Prostate gland (tissue), 2 donors: ENCODE data around the gene ZNF837. TPM values are rescaled to one million over a fixed set of nuclear protein-coding genes. Genes with fewer than 3 reads are reported as not detected.

Experiments used
- DNase-seq: peaks from one replicate; pipeline ENCODE4 v3.0.0-alpha.2; 2019; ENCODE audit warnings: low spot score
- H3K27ac ChIP-seq, 2 donors: fragments of 200-600 bp; sonication (generic); 2 replicates each; pipeline ENCODE4 v1.5.1; 2017 to 2019
- H3K27me3 ChIP-seq: fragments of 200-600 bp; sonication (generic); replicated peaks from 2 replicates; pipeline ENCODE4 v1.5.1; 2019; ENCODE audit not compliant: insufficient read depth
- H3K36me3 ChIP-seq, 2 donors: fragments of 200-600 bp; sonication (generic); 1 replicate in 1 of 2; 2 replicates in 1 of 2; pipeline versions ENCODE4 v1.5.1 to v1.8.1; 2017 to 2019
- H3K4me1 ChIP-seq: fragments of 200-600 bp; sonication (generic); replicated peaks from 2 replicates; pipeline ENCODE4 v1.5.1; 2019
- H3K4me3 ChIP-seq, 2 donors: fragments of 200-600 bp; sonication (generic); 2 replicates each; pipeline ENCODE4 v1.5.1; 2017 to 2019
- H3K9me3 ChIP-seq: fragments of 200-600 bp; sonication (generic); 2 replicates; pipeline ENCODE4 v1.5.1; 2017
- POLR2A ChIP-seq: fragments of 450-650 bp; IDR thresholded peaks from one replicate; pipeline ENCODE4 v1.6.1; 2016; ENCODE audit warnings: antibody characterized with exemption, mild to moderate bottlenecking
- POLR2AphosphoS5 ChIP-seq: sonication (generic); formaldehyde crosslinking; IDR thresholded peaks from one replicate; pipeline ENCODE4 v1.6.1; 2017; ENCODE audit warnings: antibody characterized with exemption
- WGBS: methylation state at CpG from one replicate; pipeline ENCODE4 v1.1.5; 2018; 5-methylcytosine and 5-hydroxymethylcytosine counted together
- intact Hi-C: fragments of 100-400 bp; cut with DNase I; formaldehyde crosslinking; loops from one replicate; pipeline ENCODE4 v1.14.2; 2022
- total RNA-seq, 2 donors: library from RNA; depleted of rRNA; stranded (reverse); fragments of >200 nt; gene quantifications; one replicate each; pipeline ENCODE4 v1.1.0, GENCODE V29; 2016
- TF ChIP-seq, protein P1 (sequence below), 4 experiments: fragments of 200-600 bp in 2 of 4; fragments of 450-650 bp in 2 of 4; sonication (generic) in 2 of 4; IDR thresholded peaks; 1 replicate in 3 of 4; 2 replicates in 1 of 4; pipeline ENCODE4 v1.5.1; 2016 to 2019; ENCODE audit warnings: antibody characterized with exemption in 4 of 4, mild to moderate bottlenecking in 2 of 4, moderate library complexity in 2 of 4

The ZNF837 gene
- total RNA-seq, 2 donors from 2014 or later, result 12.2 to 15.7 TPM

DNA sequence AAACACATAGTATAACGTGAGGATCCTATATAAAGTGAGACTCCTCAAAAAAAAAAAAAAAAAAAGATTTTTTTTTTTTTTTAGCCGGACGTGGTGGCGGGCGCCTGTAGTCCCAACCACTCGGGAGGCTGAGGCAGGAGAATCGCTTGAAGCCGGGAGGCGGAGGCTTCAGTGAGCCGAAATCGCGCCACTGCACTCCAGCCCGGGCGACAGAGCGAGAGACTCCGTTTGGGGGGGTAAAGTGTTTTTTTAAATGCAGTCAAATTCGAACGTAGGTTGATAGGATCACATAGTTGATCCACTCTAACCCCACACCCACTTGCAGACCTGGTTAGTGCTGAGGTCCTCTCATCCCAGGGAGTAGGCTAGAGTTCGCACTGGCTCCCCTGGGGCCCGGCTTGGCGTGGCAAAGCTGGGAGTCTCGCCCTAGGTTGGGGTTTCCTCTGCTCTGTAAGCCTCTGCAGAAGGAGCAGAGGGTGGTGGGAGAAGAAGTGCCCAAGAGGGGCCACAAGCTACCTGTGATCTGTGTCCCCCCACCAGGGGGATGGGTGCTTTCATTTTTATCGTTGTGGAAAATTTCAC is 21.1 kb upstream of the ZNF837 start:
- intact Hi-C loops, result no loop called here
- H3K27me3 ChIP-seq, result no peaks in the 10 kb centered on the region
- peak overlapping the region; percentile 37 to 61 for H3K4me3 ChIP-seq
- peak overlapping the region; percentile 61 to 78 for H3K27ac ChIP-seq
- no peaks in the 10 kb centered on the region for H3K36me3 ChIP-seq
- WGBS, result 23% methylated on average over 23 of the region's 23 CpGs
- no peaks in the 10 kb centered on the region for H3K9me3 ChIP-seq
- TF ChIP-seq POLR2AphosphoS5, result no peak
- no peak for TF ChIP-seq POLR2A
- TF ChIP-seq, protein P1, sequence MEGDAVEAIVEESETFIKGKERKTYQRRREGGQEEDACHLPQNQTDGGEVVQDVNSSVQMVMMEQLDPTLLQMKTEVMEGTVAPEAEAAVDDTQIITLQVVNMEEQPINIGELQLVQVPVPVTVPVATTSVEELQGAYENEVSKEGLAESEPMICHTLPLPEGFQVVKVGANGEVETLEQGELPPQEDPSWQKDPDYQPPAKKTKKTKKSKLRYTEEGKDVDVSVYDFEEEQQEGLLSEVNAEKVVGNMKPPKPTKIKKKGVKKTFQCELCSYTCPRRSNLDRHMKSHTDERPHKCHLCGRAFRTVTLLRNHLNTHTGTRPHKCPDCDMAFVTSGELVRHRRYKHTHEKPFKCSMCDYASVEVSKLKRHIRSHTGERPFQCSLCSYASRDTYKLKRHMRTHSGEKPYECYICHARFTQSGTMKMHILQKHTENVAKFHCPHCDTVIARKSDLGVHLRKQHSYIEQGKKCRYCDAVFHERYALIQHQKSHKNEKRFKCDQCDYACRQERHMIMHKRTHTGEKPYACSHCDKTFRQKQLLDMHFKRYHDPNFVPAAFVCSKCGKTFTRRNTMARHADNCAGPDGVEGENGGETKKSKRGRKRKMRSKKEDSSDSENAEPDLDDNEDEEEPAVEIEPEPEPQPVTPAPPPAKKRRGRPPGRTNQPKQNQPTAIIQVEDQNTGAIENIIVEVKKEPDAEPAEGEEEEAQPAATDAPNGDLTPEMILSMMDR (IDR thresholded peaks at IDR 0.05), result no peak
- no peak for DNase-seq
- H3K4me1 ChIP-seq, result no peaks in the 10 kb centered on the region

DNA sequence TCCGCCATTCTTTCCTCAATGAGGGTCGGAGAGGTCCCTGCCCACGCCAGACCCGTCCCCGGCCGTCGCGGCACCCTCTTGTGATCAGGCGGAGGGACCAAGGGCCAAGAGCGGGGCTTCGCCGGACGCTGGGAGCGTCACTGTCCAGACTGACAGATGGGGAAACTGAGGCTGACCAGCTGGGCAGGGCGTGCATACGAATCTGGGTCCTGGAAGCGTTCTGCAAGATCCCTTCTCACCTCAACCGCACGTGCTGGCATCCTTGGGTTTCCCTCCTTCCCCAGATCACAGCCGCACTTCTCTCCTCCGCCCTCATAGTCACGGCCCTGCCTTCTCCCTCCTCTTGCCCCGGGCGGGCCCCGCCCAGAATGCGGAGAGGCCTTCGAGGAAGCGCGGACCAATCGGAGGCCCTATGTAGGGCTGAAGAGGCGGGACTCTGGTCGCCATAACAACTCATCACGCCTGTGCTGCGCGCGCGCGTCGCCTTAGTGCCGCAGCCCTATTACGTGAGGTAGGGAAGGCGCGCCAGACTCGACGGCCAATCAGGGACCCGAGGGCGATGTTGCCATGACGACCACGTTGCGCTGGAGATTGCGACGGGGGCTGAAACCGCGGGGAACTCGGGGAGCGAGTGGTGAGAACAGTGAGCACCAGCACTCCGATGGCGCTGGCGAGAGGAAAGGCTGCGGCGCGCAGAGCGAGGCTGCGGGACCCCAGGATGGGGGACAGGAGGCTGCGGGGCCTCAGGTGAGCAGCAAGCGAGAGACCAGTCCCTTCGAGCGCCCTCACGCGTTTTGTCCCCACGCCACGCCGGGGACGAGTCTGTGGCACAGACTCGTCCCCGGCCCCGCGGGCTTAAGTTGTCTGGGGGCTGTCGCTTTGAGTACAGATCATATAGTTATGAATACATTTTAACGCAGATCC is 20.3 kb upstream of the ZNF837 start:
- peak; percentile 100 for DNase-seq
- intact Hi-C loops, result no loop called here
- no peaks in the 10 kb centered on the region for H3K27me3 ChIP-seq
- no peaks in the 10 kb centered on the region for H3K36me3 ChIP-seq
- H3K27ac ChIP-seq, result peak overlapping the region; percentile 61 to 78
- TF ChIP-seq, protein P1 (IDR thresholded peaks at IDR 0.05), result no peak
- TF ChIP-seq POLR2A (peak; percentile 70), POLR2AphosphoS5 (peak; percentile 99)
- H3K4me1 ChIP-seq, result no peaks in the 10 kb centered on the region
- peak overlapping the region; percentile 37 to 61 for H3K4me3 ChIP-seq
- under 1% methylated on average over 74 of the region's 80 CpGs for WGBS
- H3K9me3 ChIP-seq, result no peaks in the 10 kb centered on the region

DNA sequence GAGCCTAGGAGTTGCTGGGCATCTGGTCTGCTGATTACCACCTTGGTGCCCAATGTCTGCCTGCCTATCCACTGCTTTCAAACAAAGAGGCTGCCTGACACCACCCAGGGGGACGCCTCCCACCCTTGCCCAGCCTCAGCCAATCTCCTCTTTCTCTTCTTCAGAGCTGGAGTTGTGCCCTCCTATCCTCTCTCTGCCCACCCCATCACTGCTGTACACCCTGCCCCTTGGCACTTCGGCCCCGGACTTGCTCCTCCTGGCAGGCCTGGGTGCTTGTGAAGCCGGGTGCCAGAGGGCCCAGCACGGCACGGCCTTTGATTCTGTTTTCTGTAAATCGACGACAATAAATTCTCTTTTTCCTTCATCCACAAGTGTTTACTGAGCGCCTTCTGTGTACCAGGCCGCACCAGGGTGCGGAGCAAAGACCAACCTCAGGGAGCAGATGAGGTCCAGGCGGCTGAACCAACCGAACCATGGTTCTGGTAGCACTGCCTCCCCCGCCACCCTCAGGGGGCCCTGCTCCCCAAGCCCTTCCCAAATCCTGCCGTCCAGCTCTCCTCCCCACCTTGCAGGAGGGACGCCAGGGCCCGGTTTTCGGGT is 19.6 kb upstream of the ZNF837 start:
- TF ChIP-seq, protein P1 (IDR thresholded peaks at IDR 0.05), result no peak
- TF ChIP-seq POLR2AphosphoS5 (no peak), POLR2A (no peak)
- 17% methylated on average over 18 of the region's 18 CpGs for WGBS
- Histone ChIP-seq H3K27ac (peak overlapping the region in 1 of 2 donors; percentile 78), H3K4me3 (peak overlapping the region; percentile 23 to 61), H3K4me1 (no peaks in the 10 kb centered on the region), H3K9me3 (no peaks in the 10 kb centered on the region), H3K27me3 (no peaks in the 10 kb centered on the region), H3K36me3 (no peaks in the 10 kb centered on the region)
- intact Hi-C loops, result no loop called here
- DNase-seq, result no peak

DNA sequence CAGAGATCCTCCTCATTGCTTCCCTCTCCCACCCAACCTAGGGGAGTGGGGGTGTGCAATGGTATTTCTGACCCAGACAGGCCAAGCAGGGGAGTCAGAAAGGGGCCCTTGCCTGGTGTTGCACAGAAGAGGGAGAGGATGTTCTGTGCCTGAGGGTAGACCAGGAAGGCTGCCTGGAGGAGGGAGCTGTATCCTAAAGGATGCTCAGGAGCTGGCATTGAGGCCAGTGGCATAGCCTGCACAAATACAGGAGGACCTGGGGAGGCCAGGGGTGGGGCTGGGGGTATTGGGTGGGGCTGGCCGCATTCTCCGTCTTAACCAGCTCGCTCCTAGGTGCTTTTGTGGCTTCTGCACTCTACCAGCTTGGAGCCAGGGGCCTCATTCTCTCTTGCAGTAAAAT is 19.1 kb upstream of the ZNF837 start:
- intact Hi-C loops, result no loop called here
- no peak for TF ChIP-seq POLR2A
- TF ChIP-seq, protein P1 (IDR thresholded peaks at IDR 0.05), result no peak
- TF ChIP-seq POLR2AphosphoS5, result no peak
- H3K9me3 ChIP-seq, result no peaks in the 10 kb centered on the region
- WGBS, result 96% methylated on average over 3 of the region's 3 CpGs
- no peak overlapping the region for H3K27ac ChIP-seq
- H3K4me1 ChIP-seq, result no peaks in the 10 kb centered on the region
- DNase-seq, result no peak
- no peaks in the 10 kb centered on the region for H3K36me3 ChIP-seq
- no peak overlapping the region for H3K4me3 ChIP-seq
- no peaks in the 10 kb centered on the region for H3K27me3 ChIP-seq
